Choroid plexus epithelial cell (primary cell): ENCODE data around the gene MAPK4.

Experiments used
- DNase-seq: peaks from one replicate; pipeline ENCODE4 v3.0.0-alpha.2; 2010; ENCODE audit warnings: low read depth
- H3K4me3 ChIP-seq: 2 replicates; pipeline ENCODE4 v1.5.1; 2011; ENCODE audit warnings: low read depth, mild to moderate bottlenecking, control low read depth, low read length, moderate library complexity
- CTCF ChIP-seq: conservative IDR thresholded peaks from 2 replicates; pipeline ENCODE4 v1.5.1; 2011; ENCODE audit warnings: low read depth, mild to moderate bottlenecking, control low read depth, inconsistent platforms, low read length, moderate library complexity

Gene MAPK4

GRCh38 chr18:50632895-50633515, 73.1 kb downstream of the MAPK4 start:
- TF ChIP-seq CTCF, result no peak
- no peak for DNase-seq

GRCh38 chr18:50633992-50634391, 74.1 kb downstream of the MAPK4 start:
- no peak for DNase-seq
- H3K4me3 ChIP-seq, result no peak overlapping the region
- TF ChIP-seq CTCF, result no peak

More at GRCh38 chr18:50632895-50633515, 73.1 kb downstream of the MAPK4 start:
- no peak overlapping the region for H3K4me3 ChIP-seq

GRCh38 chr18:50636366-50637057, 76.6 kb downstream of the MAPK4 start:
- no peak for TF ChIP-seq CTCF
- no peak for DNase-seq
- H3K4me3 ChIP-seq, result no peak overlapping the region

- DNase-seq, result no peak
- TF ChIP-seq CTCF, result no peak
- no peak overlapping the region for H3K4me3 ChIP-seq
Measured at GRCh38 chr18:50638016-50638883, 78.4 kb downstream of the MAPK4 start.

- no peak for DNase-seq
- H3K4me3 ChIP-seq, result no peak overlapping the region
- no peak for TF ChIP-seq CTCF
Measured at GRCh38 chr18:50638884-50639420, 79.1 kb downstream of the MAPK4 start.

GRCh38 chr18:50639711-50640110, 79.8 kb downstream of the MAPK4 start:
- DNase-seq, result no peak
- H3K4me3 ChIP-seq, result no peak overlapping the region
- no peak for TF ChIP-seq CTCF
